ENCODE measurements around the gene SCN9A.
"Not testable (repeated sequence)": the region's sequence is repeated elsewhere in the genome, so short reads cannot be mapped to it uniquely, and the experiment has no call there.

SCN9A gene

DNA sequence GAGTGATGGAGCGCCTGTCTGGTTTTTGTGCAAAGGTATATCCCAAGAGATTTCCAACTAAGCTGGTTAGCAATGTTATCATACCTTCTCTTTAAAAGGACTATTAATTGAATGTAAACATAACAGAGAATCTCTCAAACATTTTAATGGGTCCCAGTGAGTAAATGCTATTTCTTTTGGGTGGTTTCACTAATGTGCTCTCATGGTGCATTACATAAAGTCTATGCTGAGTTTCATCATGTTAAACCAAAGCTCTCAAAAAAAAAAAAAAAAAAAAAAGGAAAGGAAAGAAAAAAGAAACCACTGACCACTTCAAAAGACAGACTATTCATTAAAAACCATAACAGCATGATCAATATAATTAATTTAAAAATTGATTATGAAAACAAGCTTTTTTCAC lies 128.8 kb downstream of the SCN9A start:
- DNase-seq (ENCODE audit: low read depth in 2 of 2, low spot score in 1 of 2): no peak

DNA sequence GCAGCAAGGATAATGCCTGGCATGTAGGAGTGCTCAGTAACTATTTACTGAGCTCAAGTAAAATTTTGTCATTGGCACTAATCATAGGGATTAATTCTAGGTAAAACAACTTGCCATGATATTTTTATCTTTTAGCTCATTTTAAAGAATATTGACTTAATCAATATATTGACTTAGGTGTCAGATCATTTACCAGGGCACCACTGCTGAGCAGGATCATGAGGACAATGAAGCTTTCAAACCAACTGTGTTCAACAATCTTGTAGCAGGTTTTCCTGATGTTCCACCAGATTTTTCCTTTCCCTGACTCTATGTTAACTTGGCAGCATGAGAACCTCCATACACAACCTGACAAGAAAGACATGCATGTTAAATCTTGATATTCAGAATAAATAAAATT lies 133.4 kb downstream of the SCN9A start:
- no peak for DNase-seq (ENCODE audit: low read depth in 2 of 2, low spot score in 1 of 2)

DNA sequence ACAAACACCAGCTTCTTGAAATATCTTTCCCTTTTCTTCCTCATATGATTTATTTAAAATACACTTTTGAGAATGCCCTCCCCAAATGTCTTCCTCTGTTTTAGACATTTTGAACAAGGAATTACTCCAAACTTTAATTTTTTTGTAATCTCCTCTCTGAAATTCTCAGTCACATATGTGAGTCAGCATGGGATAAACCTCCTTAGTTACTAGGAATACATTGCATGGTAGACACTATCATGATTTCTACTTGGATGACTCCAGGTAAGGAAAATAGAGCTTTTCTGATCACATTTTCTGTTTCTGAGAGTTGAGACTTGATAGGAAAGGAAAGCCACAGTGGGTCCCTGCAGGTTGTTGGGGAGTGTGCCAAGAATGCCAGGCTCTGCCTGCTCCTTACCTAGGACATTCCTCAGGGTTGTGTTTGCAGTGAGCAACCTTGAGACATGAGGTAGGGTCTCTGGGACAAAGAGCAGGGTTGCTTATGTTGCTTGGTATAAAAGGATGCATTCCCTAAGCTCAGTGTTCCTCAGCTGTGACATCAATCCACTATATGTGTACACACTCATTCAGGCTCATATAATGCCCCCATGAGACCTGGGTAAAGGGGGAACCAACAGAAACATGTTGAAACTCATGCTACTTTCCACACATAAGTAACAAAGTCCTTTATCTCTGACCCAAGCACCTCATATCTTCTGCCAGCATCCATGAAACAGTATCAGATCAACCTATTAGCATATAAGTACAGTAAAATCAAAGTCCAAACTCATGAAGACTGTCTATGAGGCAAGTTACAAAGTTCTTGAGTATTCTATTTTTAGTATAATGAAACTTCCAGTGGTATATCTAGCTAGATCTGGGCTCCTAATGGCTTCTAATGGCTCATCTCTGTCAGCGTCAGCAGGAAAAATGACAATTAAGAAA lies 135.1 kb downstream of the SCN9A start:
- no peak for DNase-seq (ENCODE audit: low read depth in 2 of 2, low spot score in 1 of 2)

DNA sequence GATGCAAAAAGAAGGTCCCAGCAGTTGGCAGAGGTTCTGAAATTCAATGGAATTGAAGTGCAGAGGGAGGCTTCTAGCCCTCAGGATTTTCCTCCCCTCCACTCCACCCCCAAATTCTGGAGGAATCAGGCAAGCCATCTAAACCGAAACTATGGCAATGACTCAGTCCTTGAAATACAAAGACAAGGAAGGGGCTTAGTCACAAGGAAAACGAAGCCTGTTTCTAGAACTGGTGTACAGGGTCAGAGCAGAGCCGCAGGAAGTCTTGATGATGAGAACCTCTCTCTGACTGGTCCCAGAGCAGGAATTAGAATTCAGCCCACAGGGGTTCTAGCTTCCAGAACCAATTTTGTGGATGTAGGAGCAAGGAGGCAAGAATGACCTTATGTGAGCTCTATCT lies 136.2 kb downstream of the SCN9A start:
- no peak for DNase-seq (ENCODE audit: low read depth in 2 of 2, low spot score in 1 of 2)

DNA sequence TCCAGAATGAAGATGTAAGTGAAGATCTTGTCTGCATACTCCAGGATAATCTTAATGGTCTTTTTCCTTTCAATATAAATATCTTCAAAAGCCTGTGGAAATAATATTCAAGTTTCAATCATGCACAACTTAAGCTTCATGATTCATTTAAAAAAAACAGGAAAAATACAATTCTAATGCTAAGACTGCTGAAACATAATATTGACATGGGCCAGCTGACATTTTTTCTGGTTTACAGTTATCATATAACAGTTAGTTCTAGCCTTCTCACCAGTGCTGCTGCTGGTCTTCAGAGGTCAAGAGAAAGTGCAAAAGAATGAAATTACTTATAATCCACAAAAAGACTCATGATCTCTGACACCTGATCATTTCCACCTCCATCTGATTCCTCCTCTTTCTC lies 137.6 kb downstream of the SCN9A start:
- DNase-seq (ENCODE audit: low read depth in 2 of 2, low spot score in 1 of 2): no peak

DNA sequence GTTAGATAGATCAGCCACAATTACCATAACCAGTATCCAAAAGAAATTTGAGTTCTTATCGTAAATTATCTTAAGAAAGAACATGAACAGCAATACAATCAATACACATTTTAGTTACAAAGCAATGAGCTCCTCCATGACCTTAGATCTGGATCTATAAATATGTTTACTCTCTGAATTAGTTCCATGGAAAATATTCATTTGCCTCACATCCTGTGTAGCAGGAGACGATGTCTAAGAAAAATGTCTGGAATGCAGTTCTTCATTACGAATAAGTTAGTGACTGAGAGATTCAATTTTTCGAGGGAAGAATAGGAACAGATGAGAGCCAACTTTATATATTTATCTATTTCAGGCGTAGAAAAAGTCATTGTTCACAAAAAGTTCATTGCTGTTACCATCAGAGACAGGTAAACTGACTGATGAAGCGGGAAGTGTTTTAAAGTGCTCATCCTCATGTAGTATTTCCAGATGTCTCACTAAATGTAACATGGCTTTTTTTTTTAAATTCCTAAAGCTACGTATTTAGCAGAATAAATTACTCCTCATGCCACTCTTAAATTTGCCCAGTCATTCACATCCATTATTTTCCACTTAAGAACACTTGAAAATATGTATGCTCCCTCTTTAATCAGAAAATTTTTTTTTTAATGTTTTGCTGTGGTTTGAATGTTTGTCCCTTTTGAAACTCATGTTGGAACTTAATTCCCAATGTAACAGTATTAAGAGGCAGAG lies 141.5 kb downstream of the SCN9A start:
- no peak for DNase-seq (ENCODE audit: low read depth in 2 of 2, low spot score in 1 of 2)

DNA sequence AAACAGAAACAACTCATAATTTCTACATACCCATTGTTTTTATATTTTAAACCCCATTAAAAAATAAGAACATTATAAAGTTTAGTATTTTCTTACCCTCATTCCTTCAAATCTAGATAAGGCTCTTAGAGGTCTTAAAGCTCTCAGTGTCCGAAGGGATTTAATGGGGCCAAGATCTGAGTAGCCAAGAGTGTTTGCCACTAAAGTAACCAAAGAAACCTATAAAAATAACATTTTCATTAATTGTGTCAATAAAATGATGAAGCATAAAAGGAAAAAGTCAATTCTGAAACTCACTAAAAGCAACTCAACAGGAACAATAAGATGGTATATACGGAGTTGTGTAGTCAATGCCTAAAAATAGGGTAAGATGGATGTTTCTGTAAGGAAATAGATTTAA lies 142.5 kb downstream of the SCN9A start:
- no peak for DNase-seq (ENCODE audit: low read depth in 2 of 2, low spot score in 1 of 2)

DNA sequence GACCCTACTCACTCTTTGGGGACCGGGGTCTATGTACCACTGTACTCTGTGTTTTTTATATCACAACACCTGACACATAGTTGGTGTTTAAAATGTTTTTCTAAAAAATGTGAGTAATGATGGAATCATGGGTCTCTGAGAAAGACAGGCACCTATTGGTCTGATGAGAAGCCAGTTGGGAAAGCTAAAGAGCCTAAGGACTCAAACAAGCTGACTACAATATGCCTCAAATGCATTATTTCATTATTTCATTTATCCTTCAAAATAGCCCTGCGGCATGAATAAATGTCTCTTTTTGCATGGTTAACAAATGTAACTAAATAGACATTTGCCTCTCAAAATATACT lies 145.0 kb downstream of the SCN9A start:
- DNase-seq (ENCODE audit: low read depth in 2 of 2, low spot score in 1 of 2): no peak

DNA sequence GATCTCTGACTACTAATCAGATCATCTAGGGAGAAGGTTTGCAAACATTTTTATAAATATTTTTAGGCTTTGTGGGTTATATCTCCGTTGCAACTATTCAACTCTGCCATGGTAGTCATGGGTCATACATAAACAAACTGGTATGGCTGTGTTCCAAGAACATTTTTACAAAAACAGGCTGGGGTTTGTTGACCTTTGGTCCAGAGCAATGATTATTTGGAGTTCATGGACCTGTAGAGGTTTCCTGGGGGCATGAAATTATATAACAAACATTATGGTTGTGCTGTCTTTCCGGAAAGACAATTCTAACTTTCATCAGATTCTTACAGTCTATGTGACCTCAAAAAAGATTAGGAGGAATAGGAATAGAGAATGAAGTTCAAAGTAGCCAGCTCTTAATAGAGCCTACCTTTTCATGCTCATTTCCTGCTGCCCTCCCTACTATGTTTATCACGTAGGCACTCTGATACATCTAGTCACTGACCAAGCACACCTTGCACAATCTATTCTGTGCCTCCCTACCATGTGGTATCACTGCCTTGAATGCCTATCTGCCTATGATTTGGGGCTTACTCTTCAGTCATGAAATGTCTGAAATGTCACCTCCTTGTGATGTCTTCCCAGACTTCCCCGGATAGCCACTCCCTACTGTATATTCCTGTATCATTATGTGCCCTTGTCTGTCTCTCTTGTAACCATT lies 145.6 kb downstream of the SCN9A start:
- DNase-seq (ENCODE audit: low read depth in 2 of 2, low spot score in 1 of 2): no peak

DNA sequence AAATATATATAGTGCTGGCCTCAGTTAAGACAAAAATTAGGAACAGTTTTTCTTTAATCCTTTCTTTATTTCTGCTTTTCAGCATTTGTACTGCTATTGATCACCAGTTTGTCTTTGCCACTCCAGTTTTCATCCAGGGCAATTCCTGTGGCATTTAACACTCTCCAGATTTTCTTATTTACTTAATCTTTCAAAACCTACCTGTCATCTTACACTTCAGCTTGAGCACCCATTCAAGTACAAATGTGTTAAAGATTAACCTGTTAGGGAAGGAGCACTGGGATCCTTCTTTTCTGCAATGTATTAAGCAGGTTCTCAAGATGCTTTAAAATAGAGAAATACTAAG lies 146.1 kb downstream of the SCN9A start:
- no peak for DNase-seq (ENCODE audit: low read depth in 2 of 2, low spot score in 1 of 2)

DNA sequence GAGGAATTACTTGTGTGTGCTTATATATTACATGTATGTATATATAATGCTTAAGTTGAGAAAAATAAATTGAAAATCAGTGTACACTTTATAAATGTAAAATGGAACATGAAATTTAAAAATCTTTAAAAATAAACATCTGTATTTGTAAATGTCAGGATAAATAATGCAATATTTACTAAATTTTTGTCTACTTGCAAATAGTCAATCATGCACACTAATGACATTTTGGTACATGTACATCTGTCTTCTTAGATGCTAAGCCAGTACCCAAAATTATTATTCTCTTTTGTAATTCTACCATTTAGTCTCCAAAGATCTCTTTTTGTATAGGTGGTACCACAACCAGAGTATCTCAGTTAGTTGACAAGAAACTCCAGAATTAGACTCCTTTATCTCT lies 151.5 kb downstream of the SCN9A start:
- no peak for DNase-seq (ENCODE audit: low read depth in 2 of 2, low spot score in 1 of 2)

DNA sequence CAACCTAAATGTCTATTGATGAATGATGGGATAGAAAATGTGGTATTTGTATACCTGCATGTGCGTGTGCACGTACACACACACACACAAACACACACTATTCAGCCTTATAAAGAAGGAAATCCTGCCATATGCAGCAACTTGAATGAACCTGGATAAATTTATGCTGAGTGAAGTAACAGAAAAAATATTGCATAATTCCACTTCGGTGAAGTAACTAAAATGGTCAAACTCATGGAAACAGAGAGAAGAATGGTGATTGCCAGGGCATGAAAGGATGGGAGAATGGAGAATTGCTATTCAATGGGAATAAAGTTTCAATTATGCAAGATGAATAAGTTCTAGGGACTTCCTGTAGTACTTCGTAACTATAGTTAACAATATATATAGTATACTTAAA lies 152.4 kb downstream of the SCN9A start:
- DNase-seq (ENCODE audit: low read depth in 2 of 2, low spot score in 1 of 2): no peak

DNA sequence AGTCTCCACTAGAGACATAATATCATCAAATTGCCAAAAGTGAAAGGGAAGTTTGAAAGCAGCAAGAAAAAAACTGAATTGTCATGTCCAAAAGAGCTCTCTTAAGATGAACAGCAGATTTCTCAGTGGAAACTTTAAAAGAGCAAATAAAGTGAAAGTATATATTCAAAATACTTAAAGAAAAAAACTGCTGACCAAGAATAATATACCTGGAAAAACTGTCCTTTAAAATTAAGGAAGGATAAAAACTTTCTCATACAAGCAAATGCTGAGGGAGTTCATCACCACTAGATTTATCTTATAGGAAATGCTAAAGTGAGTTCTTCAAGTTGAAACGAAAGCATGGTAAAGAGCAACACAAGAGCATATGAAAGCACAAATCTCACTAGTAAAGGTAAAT lies 164.7 kb downstream of the SCN9A start:
- DNase-seq (ENCODE audit: low read depth in 2 of 2, low spot score in 1 of 2): no peak

DNA sequence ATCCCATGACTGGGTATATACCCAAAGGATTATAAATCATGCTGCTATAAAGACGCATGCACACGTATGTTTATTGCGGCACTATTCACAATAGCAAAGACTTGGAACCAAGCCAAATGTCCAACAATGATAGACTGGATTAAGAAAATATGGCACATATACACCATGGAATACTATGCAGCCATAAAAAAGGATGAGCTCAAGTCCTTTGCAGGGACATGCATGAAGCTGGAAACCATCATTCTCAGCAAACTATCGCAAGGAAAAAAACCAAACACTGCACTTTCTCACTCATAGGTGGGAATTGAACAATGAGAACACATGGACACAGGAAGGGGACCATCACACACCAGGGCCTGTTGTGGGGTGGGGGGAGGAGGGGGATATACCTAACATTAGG lies 165.8 kb downstream of the SCN9A start:
- DNase-seq (ENCODE audit: low read depth in 2 of 2, low spot score in 1 of 2): not testable (repeated sequence)

DNA sequence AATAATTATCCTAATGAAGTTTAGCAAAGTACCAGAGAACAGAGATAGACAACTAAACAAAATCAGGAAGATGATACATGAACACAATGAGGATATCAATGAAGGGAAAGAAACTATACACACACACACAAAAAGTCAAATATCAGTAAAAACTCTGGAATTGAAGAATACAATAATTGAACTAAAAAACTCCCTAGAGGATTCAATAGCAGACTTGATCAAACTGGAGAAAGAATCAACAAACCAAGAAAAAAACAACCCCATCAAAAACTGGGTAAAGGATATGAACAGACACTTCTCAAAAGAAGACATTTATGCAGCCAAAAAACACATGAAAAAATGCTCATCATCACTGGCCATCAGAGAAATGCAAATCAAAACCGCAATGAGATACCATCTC lies 166.4 kb downstream of the SCN9A start:
- DNase-seq (ENCODE audit: low read depth in 2 of 2, low spot score in 1 of 2): not testable (repeated sequence)

DNA sequence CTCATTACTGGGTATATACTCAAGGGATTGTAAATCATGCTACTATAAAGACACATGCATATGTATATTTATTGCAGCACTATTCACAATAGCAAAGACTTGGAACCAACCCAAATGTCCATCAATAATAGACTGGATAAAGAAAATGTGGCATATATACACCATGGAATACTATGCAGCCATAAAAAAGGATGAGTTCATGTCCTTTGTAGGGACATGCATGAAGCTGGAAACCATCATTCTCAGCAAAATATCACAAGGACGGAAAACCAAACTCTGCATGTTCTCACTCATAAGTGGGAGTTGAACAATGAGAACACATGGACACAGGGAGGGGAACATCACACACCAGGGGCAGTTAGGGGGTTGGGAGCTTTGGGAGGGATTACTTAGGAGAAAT lies 169.6 kb downstream of the SCN9A start:
- not testable (repeated sequence) for DNase-seq (ENCODE audit: low read depth in 2 of 2, low spot score in 1 of 2)

DNA sequence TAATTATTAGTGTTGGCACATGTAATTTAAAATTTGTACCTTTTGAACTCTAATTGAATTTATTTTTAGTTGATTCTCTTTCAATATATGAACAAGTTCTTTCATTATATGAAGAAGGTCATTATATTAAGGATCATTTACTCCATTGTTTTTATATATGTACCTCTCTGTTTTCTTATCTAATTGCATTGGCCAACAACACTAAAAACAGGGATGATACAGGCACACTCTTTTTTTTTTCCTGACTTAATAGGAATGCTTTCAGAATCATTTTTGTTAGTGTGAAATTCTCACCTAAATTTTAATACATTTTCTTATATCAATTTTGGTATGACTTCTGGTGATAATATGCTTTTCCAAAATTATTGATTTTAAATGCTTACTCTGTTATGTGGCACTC lies 173.0 kb downstream of the SCN9A start:
- no peak for DNase-seq (ENCODE audit: low read depth in 2 of 2, low spot score in 1 of 2)

DNA sequence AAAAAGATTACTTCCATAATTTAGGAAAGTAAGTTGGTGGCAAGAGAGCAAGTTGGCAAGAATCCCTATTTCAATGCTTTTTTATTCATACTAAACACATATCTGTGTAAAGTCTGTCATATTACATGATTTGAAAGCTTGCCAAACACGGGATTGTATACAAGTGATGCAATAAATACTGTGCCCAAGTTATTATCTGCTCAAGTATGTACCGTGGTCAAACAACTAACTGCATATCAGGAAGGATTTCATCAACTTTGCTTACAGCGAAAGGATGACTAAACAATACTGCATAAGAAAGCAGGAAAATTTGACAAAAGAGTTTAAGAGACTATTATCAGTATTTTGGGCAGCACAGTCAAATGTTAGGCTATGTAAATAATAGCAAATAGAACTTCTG lies 178.3 kb downstream of the SCN9A start:
- no peak for DNase-seq (ENCODE audit: low read depth in 2 of 2, low spot score in 1 of 2)

DNA sequence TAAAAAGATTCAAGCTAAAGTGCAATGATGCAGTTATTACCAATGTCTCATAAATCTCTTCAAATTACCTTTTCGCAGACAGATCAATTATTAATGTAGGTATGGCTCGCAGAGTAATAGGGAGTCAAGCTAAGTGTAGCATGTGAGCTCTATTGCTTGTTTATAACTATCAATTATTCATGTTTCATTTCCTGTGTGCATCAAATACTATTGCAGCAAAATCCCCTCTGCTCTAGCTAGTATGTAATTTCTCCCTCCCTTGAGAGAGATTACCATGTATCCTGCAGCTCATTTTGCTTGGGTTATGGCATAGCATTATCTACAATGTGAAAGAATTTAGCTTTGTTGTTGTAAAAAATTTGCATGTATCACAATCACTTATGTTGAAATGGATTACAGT lies 182.3 kb downstream of the SCN9A start:
- no peak for DNase-seq (ENCODE audit: low read depth in 2 of 2, low spot score in 1 of 2)

DNA sequence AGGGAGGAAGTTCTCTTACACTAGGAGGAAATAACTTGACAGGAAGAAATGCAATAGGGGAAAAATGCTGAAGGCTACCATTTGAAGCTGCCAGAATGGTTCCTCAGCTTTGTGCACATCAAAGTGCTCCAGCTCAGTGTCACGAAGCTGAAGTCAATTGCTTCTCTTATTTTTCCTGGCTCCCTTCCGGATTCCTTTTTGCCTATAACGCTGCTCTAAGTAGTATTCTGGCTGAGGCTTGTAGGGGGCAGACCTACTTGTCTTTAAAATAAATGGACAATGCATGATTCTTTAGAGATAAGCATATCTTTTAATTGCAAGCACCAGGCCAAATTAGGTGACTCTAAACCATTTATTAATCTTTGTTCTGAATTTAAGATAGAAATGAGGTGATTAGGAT lies 187.7 kb downstream of the SCN9A start:
- DNase-seq (ENCODE audit: low read depth in 2 of 2, low spot score in 1 of 2): no peak

DNA sequence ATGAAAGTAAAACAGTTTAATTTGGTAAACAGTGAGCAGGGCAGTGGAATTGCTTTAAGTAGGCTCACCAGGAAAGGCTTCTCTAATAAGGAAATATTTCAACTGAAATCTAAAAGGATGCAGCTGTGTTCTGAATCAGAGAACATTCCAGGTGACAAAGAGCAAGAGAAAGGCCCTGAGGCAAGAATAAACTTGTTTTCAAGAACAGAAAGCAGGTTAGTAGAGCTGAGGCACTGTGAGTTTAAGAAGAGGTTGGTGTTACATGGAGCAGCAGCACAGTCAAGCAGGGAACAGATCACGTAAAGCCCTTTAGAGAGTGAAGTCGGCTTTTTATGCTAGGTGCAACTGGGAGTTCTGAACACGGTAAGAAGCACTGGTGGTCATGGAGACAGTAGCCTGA lies 191.0 kb downstream of the SCN9A start:
- DNase-seq (ENCODE audit: low read depth in 2 of 2, low spot score in 1 of 2): no peak

DNA sequence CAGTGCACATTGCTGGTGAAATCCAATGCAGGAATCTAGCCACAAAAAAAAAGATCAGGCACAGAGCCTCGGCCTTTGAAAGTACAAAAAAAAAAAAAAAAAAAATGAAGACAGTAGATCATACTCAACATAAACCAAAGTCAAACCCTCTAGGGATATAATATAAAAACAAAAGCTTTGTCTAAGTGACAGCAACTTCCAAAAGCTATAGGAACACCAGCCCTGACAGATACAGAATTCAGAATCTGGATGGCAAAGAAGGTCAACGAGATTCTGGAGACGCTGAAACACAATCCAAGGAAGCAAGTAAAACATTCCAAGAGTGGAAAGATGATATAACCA lies 194.0 kb downstream of the SCN9A start:
- no peak for DNase-seq (ENCODE audit: low read depth in 2 of 2, low spot score in 1 of 2)

Data from stimulated activated CD8-positive, alpha-beta memory T cell treated with anti-CD3 and anti-CD28 coated beads, Interleukin-4, amount 100 ng/mL, for 4 hours (primary cell).